HG03575 (cell line): ENCODE measurements around the gene PHETA1.
"Not testable (repeated sequence)": the region's sequence is repeated elsewhere in the genome, so short reads cannot be mapped to it uniquely, and the experiment has no call there.

ENCODE experiments used
- ATAC-seq: cut with Tn5 transposase; IDR thresholded peaks from one replicate; pipeline ENCODE4 v1.9.1; 2021; ENCODE audit not compliant: unreplicated experiment, insufficient number of reproducible peaks, low FRiP score; ENCODE audit errors: extremely low read depth

PHETA1 gene

GRCh38 chr12:111337371-111337770, 31.5 kb downstream of the PHETA1 start:
- ATAC-seq = no peak

DNA sequence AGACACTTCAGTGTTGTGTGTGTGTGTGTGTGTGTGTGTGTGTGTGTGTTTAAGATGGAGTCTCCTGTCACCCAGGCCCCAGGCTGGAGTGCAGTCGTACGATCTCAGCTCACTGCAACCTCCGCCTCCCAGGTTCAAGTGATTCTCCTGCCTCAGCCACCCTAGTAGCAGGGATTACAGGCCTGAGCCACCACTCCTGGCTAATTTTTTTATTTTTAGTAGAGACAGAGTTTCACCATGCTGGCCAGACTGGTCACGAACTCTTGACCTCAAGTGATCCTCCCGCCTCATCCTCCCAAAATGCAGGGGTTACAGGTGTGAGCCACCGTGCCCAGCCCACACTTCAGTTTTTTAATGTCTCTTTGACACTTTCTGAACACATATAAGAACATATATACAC, 32.5 kb downstream of the PHETA1 start:
- ATAC-seq = not testable (repeated sequence)

DNA sequence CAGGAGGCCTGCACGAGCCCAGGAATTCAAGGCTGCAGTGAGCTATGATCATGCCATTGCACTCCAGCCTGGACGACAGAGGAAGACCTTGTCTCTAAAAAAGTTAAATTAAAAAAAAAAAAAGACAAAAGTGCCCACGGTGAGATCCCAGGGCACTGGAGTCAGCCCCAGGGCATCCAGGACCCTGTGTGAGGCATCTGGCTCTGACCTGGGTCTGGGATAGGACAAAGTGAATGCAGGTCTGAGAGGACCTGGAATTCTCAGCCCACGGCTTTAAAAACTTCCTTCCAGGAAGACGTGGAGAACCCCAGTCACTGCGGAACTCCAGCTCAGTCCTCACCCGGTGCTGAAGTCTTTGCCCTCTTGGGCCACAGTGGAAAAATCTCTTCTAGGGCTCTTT, 33.1 kb downstream of the PHETA1 start:
- ATAC-seq = no peak

DNA sequence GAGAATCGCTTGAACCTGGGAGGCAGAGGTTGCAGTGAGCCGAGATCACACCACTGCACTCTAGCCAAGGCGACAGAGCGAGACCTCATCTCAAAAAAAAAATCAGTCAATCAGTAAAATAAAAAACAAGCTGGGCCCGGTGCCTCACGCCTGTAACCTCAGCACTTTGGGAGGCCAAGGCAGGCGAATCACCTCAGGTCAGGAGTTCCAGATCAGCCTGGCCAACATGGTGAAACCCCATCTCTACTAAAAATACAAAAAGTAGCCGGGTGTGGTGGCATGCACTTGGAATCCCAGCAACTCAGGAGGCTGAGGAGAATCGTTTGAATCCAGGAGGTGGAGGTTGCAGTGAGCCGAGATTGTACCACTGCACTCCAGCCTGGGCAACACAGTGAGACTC, 33.6 kb downstream of the PHETA1 start:
- ATAC-seq = not testable (repeated sequence)

DNA sequence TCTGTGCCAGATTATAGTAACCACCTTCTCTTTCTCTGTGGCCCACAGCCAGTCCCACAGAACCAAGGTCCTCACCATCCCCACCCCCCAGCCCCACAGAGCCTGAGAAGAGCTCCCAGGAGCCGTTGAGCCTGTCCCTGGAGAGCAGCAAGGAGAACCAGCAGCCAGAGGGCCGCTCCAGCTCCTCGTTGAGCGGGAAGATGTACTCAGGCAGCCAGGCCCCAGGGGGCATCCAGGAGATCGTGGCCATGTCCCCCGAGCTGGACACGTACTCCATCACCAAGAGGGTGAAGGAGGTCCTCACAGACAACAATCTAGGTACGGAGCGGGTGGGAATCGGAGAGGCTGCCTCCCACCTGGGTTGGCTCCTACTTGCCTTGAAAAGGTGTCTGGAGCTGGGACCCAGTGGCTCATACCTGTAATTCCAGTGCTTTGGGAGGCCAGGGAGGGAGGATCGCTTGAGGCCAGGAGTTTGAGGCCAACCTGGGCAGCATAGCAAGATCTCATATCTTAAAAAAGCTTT, 34.4 kb downstream of the PHETA1 start:
- ATAC-seq = no peak

- no peak for ATAC-seq
These were observed 37.8 kb downstream of the PHETA1 start for GRCh38 chr12:111330800-111331752.

DNA sequence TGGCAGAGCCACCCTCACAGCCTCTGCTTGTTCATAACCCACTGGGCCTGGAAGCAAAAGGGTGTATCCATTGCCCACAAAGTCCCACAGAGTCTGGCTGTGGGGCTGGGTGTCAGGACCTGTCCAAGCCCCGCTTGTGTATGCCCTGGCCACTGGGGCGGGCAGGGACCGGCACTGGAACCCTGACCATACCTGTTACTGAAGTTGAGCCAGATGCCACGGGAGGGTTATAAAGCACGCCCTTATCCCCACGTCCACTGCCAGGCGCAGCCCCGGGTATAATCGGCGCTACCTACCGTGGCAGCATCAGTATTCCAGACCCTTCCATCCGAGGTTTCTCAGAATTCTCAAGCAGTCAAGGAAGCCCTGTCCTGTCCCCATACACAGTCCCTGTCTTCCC, 40.8 kb downstream of the PHETA1 start:
- no peak for ATAC-seq

DNA sequence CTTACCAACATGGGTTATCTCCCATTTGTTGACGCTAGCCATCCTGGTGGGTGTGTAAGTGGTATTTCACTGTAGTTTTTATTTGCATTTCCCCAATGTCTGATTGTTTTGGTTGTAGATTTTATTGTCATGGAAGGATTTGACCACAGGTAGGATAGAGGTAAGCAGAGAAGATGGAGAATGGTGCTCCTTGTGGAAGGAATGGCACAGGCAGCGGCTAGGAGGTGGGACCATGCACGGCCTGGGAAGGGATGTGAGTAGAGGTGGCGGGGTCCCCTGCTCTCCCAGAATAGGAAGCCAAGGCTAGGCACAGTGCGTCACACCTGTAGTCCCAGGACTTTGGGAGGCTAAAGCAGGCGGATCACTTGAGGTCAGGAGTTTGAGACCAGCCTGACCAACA, 41.4 kb downstream of the PHETA1 start:
- ATAC-seq = no peak

- ATAC-seq = no peak
These were observed 46.3 kb downstream of the PHETA1 start for GRCh38 chr12:111322336-111323250.

DNA sequence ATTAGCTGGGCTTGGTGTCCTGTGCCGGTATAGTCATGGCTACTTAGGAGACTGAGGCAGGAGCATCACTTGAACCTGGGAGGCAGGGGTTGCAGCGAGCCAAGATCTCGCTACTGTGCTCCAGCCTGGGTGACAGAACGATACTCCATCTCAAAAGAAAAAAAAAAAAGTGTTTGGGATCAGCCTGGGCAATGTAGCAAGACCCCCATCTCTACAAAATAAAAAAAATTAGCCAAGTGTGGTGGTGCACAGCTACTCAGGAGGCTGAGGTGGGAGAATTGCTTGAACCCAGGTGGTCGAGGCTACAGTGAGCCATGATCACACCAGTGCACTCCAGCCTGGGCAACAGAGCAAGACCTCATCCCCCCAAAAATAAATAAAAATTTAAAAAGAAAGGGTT, 47.6 kb downstream of the PHETA1 start:
- ATAC-seq = no peak

- ATAC-seq = no peak
These were observed 48.4 kb downstream of the PHETA1 start for GRCh38 chr12:111320258-111321050.

DNA sequence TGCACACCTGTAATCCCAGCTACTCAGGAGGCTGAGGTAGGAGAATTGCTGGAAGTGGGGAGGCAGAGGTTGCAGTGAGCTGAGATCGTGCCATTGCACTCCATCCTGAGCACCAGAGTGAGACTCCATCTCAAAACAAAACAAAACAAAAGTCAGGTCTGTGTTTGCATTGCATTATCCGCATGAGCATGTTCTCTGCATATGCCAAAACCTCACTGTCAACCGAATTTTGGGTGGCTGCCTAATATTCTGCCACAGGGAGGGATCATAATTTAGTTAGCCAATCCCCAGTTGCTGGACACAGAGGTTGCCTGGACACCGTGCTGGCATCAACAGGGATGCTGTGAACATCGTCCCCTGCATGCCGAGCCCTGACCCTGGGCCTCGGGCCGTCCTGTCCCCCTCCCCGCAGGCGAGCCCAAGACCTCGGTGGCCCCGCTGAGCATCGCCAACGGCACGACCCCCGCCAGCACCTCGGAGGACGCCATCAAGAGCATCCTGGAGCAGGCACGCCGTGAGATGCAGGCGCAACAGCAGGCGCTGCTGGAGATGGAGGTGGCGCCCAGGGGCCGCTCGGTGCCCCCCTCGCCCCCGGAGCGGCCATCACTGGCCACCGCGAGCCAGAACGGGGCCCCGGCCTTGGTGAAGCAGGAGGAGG, 49.2 kb downstream of the PHETA1 start:
- no peak for ATAC-seq

DNA sequence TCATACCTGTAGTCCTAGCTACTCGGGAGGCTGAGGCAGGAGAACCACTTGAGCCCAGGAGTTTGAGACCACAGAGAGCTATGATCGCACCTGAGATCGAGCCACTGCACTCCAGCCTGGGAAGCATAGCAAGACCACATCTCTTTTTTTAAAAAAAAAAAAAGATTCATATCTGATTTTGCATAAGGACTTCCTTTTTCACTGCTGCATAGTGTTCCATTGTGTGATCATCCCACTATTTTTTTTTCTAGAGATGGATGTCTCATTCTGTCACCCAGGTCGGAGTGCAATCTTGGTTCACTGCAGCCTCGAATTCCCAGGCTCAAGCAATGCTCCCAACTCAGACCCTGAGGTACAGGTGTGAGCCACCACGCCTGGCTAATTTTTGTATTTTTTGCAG, 50.4 kb downstream of the PHETA1 start:
- ATAC-seq = no peak

DNA sequence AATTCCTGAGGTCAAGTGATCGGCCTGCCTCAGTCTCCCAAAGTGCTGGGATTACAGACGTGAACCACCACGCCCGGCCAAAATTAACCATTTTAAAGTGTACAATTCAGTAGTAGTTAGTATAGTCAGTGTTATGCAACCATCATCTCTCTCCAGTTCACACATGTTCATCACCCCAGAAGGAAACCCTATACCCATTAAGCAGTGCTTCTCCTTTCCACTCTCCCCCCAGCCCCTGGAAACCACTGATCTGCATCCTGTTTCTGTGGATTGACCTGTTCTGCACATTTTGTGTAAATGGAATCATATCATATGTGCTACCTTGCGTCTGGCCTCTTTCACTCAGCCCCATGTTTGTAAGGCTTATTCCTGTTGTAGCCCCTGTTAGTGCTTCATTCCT, 52.2 kb downstream of the PHETA1 start:
- ATAC-seq = no peak

GRCh38 chr12:111314953-111315539, 53.8 kb downstream of the PHETA1 start:
- ATAC-seq = no peak

- ATAC-seq = no peak
These were observed 55.0 kb downstream of the PHETA1 start for GRCh38 chr12:111313833-111314259.

DNA sequence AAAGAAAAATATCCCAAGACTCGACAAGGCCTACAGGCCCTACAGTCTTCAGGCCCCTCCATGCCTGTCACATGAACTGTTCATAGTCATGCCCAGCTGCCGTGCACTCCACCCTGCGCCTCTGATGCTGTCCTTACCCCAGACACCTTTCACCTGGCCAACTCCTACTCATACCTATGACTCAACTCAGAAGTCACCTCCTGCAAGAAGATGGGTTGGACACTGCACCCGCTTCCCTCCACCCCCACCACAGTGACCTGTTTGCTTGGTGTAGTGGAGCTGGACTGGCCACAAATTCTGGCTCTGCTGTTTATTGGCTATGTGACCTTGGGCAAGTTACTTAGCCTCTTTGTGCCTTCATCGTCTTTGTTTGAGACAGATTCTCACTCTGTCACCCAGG, 56.2 kb downstream of the PHETA1 start:
- ATAC-seq = no peak

DNA sequence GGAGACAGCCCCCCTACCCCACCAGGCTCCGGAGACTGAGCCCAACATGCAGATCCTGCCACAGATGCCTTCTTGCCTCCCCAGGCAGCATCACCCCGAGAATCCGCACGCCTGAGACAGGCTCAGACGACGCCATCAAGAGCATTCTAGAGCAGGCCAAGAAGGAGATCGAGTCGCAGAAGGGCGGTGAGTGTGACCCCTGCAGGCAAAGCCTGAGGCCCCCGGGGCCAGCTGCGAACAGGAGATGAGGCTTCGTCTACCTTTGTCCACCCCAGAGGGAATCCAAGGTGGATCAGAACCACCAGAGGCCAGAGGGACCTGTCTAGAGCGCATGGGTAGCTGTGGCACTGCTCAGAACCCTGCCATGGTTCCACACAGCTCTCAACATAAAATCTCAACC, 56.9 kb downstream of the PHETA1 start:
- ATAC-seq = no peak
